ENCODE results near the gene GPX3. TPM values are rescaled to one million over a fixed set of nuclear protein-coding genes. Genes with fewer than 3 reads are reported as not detected.

The GPX3 gene
- total RNA-seq, 1 experiment from 2014 or later, result 20.4 TPM

GRCh38 chr5:151036556-151036955 lies 16.2 kb downstream of the GPX3 start:
- no peak overlapping the region for H3K23ac ChIP-seq (ENCODE audit: insufficient read length, low read depth, low read length)
- H4K91ac ChIP-seq (ENCODE audit: insufficient read length, low read depth, low read length), result no peak overlapping the region
- no peaks in the 10 kb centered on the region; a peak in 1 of 5 replicates for H3K9me3 Mint-ChIP-seq
- H3K4ac ChIP-seq (ENCODE audit: low read depth, low read length), result no peak overlapping the region
- no CpG with 5 or more reads among the region's 6 CpGs for WGBS (ENCODE audit: extremely low coverage, insufficient read length, low lambda C conversion rate)
- no peak overlapping the region for H4K8ac ChIP-seq (replicated peaks; ENCODE audit: insufficient read length, low read depth, low read length)
- no peaks in the 10 kb centered on the region for H3K27me3 ChIP-seq (ENCODE audit: insufficient read depth, low read length)
- no peak overlapping the region for H3K4me2 ChIP-seq (ENCODE audit: insufficient read depth, insufficient read length, low read length)
- no peaks in the 10 kb centered on the region for H3K9me3 ChIP-seq (ENCODE audit: control insufficient read depth, low read depth, low read length)
- no peak overlapping the region for H2AK5ac ChIP-seq (ENCODE audit: insufficient read length, low read length)
- no peak overlapping the region for H4K5ac ChIP-seq (ENCODE audit: insufficient read length, low read depth, low read length)
- TF ChIP-seq, protein P1, sequence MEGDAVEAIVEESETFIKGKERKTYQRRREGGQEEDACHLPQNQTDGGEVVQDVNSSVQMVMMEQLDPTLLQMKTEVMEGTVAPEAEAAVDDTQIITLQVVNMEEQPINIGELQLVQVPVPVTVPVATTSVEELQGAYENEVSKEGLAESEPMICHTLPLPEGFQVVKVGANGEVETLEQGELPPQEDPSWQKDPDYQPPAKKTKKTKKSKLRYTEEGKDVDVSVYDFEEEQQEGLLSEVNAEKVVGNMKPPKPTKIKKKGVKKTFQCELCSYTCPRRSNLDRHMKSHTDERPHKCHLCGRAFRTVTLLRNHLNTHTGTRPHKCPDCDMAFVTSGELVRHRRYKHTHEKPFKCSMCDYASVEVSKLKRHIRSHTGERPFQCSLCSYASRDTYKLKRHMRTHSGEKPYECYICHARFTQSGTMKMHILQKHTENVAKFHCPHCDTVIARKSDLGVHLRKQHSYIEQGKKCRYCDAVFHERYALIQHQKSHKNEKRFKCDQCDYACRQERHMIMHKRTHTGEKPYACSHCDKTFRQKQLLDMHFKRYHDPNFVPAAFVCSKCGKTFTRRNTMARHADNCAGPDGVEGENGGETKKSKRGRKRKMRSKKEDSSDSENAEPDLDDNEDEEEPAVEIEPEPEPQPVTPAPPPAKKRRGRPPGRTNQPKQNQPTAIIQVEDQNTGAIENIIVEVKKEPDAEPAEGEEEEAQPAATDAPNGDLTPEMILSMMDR (conservative IDR thresholded peaks at IDR 0.05), result no peak
- no peaks in the 10 kb centered on the region for H3K79me1 ChIP-seq (ENCODE audit: insufficient read depth, low read depth, low read length, poor library complexity, severe bottlenecking)
- no peak overlapping the region for H2BK20ac ChIP-seq (ENCODE audit: low read depth, low read length, poor library complexity, severe bottlenecking)
- H3T11ph ChIP-seq (ENCODE audit: low read length), result no peak overlapping the region
- no peak overlapping the region for H3K14ac ChIP-seq (ENCODE audit: insufficient read depth, low read length)
- no peaks in the 10 kb centered on the region for H3K4me1 Mint-ChIP-seq
- no peak overlapping the region for H3K18ac ChIP-seq (ENCODE audit: insufficient read length, low read depth, low read length)
- no peak overlapping the region for H2BK120ac ChIP-seq (ENCODE audit: low read depth, low read length, poor library complexity, severe bottlenecking)
- H3K79me2 ChIP-seq (ENCODE audit: insufficient read depth, low read length), result no peaks in the 10 kb centered on the region
- peaks cover 2 to 41% (median 35%) of the 10 kb centered on the region in 3 experiments; a peak in 5 of 7 replicates for H3K36me3 Mint-ChIP-seq (ENCODE audit: insufficient read depth in 1 of 3, low read depth in 3 of 3)
- H3K27ac ChIP-seq (ENCODE audit: insufficient read length, low read depth, low read length), result no peak overlapping the region
- no peak overlapping the region for H2BK15ac ChIP-seq (ENCODE audit: low read depth, low read length)
- no peak overlapping the region for H2BK12ac ChIP-seq (ENCODE audit: insufficient read length, low read depth, low read length)
- H3K56ac ChIP-seq (ENCODE audit: insufficient read length, low read depth, low read length), result no peak overlapping the region
- no peak overlapping the region for H3K27ac Mint-ChIP-seq
- no peak overlapping the region for H2BK5ac ChIP-seq (ENCODE audit: insufficient read length, low read length)
- no peaks in the 10 kb centered on the region for H3K23me2 ChIP-seq (ENCODE audit: insufficient read length, low read depth, low read length, poor library complexity, severe bottlenecking)
- no peaks in the 10 kb centered on the region; the same call in 1 of the 2 replicates for H3K4me1 ChIP-seq (ENCODE audit: insufficient read depth, low read length)
- H2AFZ ChIP-seq (ENCODE audit: low read length), result no peak overlapping the region
- no peaks in the 10 kb centered on the region for H3K27me3 Mint-ChIP-seq (ENCODE audit: low read depth)
- no peak for DNase-seq
- no peak overlapping the region for H3K9ac ChIP-seq (ENCODE audit: extremely low read depth, insufficient read length, low read length)
- H3K4me3 Mint-ChIP-seq, result no peak overlapping the region
- no peaks in the 10 kb centered on the region for H4K20me1 ChIP-seq (ENCODE audit: control insufficient read depth, insufficient read depth, insufficient read length)

Data from H9 (cell line).